Measurements from ENCODE around the gene STK24. TPM values are rescaled to one million over a fixed set of nuclear protein-coding genes. Genes with fewer than 3 reads are reported as not detected.

The STK24 gene
- total RNA-seq, 4 donors from 2014 or later = 29.7 to 73.5 (median 62.6) TPM

- H3K4me3 ChIP-seq = no peak overlapping the region
- no peaks in the 10 kb centered on the region for H3K27me3 ChIP-seq
- peaks cover 20 to 24% of the 10 kb centered on the region in 2 donors for H3K4me1 ChIP-seq
- no peaks in the 10 kb centered on the region for H3K9me3 ChIP-seq
- intact Hi-C loops (cut with DNase I; ENCODE audit: low total_unique reads) = no loop called here
- H3K36me3 ChIP-seq = no peaks in the 10 kb centered on the region
- peak overlapping the region; percentile 78 to 79 for H3K27ac ChIP-seq
- no peak for DNase-seq
- TF ChIP-seq POLR2A (IDR thresholded peaks at IDR 0.05) = no peak
- TF ChIP-seq, protein P1, sequence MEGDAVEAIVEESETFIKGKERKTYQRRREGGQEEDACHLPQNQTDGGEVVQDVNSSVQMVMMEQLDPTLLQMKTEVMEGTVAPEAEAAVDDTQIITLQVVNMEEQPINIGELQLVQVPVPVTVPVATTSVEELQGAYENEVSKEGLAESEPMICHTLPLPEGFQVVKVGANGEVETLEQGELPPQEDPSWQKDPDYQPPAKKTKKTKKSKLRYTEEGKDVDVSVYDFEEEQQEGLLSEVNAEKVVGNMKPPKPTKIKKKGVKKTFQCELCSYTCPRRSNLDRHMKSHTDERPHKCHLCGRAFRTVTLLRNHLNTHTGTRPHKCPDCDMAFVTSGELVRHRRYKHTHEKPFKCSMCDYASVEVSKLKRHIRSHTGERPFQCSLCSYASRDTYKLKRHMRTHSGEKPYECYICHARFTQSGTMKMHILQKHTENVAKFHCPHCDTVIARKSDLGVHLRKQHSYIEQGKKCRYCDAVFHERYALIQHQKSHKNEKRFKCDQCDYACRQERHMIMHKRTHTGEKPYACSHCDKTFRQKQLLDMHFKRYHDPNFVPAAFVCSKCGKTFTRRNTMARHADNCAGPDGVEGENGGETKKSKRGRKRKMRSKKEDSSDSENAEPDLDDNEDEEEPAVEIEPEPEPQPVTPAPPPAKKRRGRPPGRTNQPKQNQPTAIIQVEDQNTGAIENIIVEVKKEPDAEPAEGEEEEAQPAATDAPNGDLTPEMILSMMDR (IDR thresholded peaks at IDR 0.05) = no peak
Observed at GRCh38 chr13:98485561-98485960, 91.3 kb downstream of the STK24 start.

GRCh38 chr13:98484289-98485219, 92.4 kb downstream of the STK24 start:
- peak; percentile 69 to 77 for DNase-seq
- intact Hi-C loops (cut with DNase I; ENCODE audit: low total_unique reads) = no loop called here
- H3K4me3 ChIP-seq = no peak overlapping the region
- peaks cover 20 to 28% of the 10 kb centered on the region in 2 donors for H3K4me1 ChIP-seq
- H3K27ac ChIP-seq = peak overlapping the region; percentile 78 to 79
- H3K9me3 ChIP-seq = no peaks in the 10 kb centered on the region
- TF ChIP-seq, protein P1 (IDR thresholded peaks at IDR 0.05) = no peak
- TF ChIP-seq POLR2A (IDR thresholded peaks at IDR 0.05) = peak in 1 of 2 donors; percentile 6
- no peaks in the 10 kb centered on the region for H3K27me3 ChIP-seq
- no peaks in the 10 kb centered on the region for H3K36me3 ChIP-seq

DNA sequence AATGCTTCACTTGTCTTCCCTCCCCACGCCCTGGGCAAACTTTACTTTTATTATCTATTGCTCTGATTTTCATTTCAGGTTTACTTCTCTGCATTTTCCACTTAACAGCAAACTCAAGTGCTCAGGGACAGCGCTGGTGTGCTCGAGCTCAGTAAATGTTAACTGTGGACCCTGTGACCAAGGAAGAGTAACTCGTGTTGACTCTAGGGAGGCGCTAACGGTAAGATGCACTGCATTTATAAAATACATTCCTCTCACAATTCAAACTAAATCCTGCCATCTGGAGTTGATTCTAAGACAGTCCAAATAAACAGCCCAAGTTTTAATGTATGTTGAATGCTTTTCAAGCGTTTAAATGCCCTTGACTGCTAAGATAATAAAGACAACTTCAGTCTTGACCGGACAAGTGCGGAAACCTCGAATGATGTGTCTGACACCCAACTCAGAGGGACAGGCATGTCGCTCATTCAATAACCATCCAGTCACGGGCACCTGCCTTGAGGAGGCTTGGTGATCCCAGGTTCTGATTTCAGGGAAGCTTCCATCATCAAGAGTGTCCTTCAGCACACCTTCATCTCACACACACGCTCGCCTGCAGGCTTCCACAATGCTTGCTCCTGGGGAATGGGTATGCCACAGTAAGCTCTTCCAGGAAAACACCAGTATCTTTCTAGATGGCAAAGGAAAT, 93.2 kb downstream of the STK24 start:
- no peak for DNase-seq
- Histone ChIP-seq H3K27ac (peak overlapping the region; percentile 78 to 79), H3K4me3 (no peak overlapping the region), H3K4me1 (peaks cover 20 to 28% of the 10 kb centered on the region in 2 donors), H3K36me3 (no peaks in the 10 kb centered on the region), H3K27me3 (no peaks in the 10 kb centered on the region), H3K9me3 (no peaks in the 10 kb centered on the region)
- TF ChIP-seq, protein P1 (IDR thresholded peaks at IDR 0.05) = no peak
- TF ChIP-seq POLR2A (IDR thresholded peaks at IDR 0.05) = no peak
- intact Hi-C loops (cut with DNase I; ENCODE audit: low total_unique reads) = no loop called here

DNA sequence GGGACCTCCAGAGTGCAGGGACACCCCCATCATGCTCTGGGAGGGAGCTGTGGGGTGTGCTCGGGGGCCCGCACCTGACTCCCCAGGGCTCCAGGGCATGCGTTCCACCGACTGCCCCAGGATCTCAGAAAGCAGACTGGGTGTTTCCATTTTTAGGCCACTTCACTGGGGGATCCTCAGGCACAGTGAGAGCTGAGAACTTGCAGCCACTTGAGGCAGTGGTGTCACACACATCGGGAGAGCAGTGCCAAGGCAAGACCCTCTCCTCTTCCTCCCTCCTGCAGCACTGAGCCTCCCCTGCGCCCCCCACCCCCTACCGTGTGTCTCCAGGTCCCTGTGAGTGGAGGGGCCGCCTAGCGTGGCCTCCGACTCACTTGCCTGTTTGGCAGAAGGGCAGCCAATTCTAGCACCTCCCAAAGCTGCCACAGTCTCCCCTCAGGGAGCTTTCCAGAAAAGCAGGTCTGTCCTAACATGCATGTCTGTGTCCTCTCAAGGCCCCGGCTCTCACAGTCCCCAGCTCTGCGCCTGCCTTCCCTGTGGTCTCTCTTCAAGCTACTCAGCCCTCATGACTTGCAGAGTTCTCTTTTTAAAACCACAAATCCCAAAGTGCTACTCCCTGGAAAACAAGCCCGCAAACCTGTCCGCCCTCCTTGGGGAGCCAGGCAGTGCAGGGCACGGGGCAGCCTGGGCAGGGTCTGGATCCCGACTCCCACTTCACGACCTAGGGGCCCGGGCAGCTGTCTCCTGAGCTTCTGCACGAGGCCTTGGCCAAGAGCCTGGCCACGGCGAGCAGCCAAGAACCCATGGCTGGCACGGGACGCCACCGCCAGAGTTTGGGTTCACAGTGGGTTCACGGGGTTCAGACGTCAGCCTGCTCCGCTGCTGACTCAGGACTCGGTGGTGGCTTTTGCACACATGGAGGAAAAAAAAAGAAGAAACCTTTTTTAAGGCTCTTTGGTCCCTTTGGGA, 94.1 kb downstream of the STK24 start:
- Histone ChIP-seq H3K9me3 (no peaks in the 10 kb centered on the region), H3K27ac (peak overlapping the region; percentile 78 to 79), H3K36me3 (no peaks in the 10 kb centered on the region), H3K27me3 (no peaks in the 10 kb centered on the region), H3K4me3 (no peak overlapping the region), H3K4me1 (peaks cover 20 to 28% of the 10 kb centered on the region in 2 donors)
- DNase-seq = peak in 1 of 2 donors; percentile 62
- no peak for TF ChIP-seq POLR2A (IDR thresholded peaks at IDR 0.05)
- TF ChIP-seq, protein P1 (IDR thresholded peaks at IDR 0.05) = no peak
- intact Hi-C loops (cut with DNase I; ENCODE audit: low total_unique reads) = no loop called here
